ENCODE measurements around the gene CNOT3. TPM values are rescaled to one million over a fixed set of nuclear protein-coding genes. Genes with fewer than 3 reads are reported as not detected.

The CNOT3 gene
- total and polyA plus RNA-seq, 2 experiments from 2014 or later, result 12.0 to 50.1 TPM

GRCh38 chr19:54108496-54108895 lies 29.1 kb upstream of the CNOT3 start:
- Histone ChIP-seq H2AFZ (no peak overlapping the region), H3K27me3 (no peaks in the 10 kb centered on the region), H3K79me2 (peaks cover 19% of the 10 kb centered on the region), H3K36me3 (replicated peaks; ENCODE audit: insufficient read depth, low read depth) (no peaks in the 10 kb centered on the region), H3K9me2 (replicated peaks; ENCODE audit: insufficient read depth) (no peaks in the 10 kb centered on the region), H4K20me1 (ENCODE audit: insufficient read depth, poor library complexity, severe bottlenecking) (no peaks in the 10 kb centered on the region), H3K4me1 (ENCODE audit: insufficient read depth) (peaks cover 3% of the 10 kb centered on the region), H3K9me3 (ENCODE audit: low read depth) (no peaks in the 10 kb centered on the region), H3K4me2 (no peak overlapping the region), H3K27ac (no peak overlapping the region), H3K4me3 (no peak overlapping the region)
- 88% methylated on average over 7 of the region's 7 CpGs for WGBS (ENCODE audit: low lambda C conversion rate, missing lambda C conversion rate)
- TF ChIP-seq EZH2phosphoT487 (IDR thresholded peaks at IDR 0.05; ENCODE audit: low read depth, severe bottlenecking, unreplicated experiment) (no peak), EZH2 (IDR thresholded peaks at IDR 0.05; ENCODE audit: borderline replicate concordance) (no peak), CTCF (IDR thresholded peaks at IDR 0.05; ENCODE audit: poor library complexity) (no peak)
- DNase-seq (ENCODE audit: low spot score), result no peak

GRCh38 chr19:54109651-54110050 lies 27.9 kb upstream of the CNOT3 start:
- Histone ChIP-seq H3K27me3 (no peaks in the 10 kb centered on the region), H3K4me1 (ENCODE audit: insufficient read depth) (no peaks in the 10 kb centered on the region), H3K4me2 (no peak overlapping the region), H3K4me3 (no peak overlapping the region), H3K9me3 (ENCODE audit: low read depth) (no peaks in the 10 kb centered on the region), H2AFZ (no peak overlapping the region), H3K9me2 (replicated peaks; ENCODE audit: insufficient read depth) (no peaks in the 10 kb centered on the region), H4K20me1 (ENCODE audit: insufficient read depth, poor library complexity, severe bottlenecking) (no peaks in the 10 kb centered on the region), H3K27ac (no peak overlapping the region), H3K36me3 (replicated peaks; ENCODE audit: insufficient read depth, low read depth) (no peaks in the 10 kb centered on the region), H3K79me2 (peaks cover 20% of the 10 kb centered on the region)
- WGBS (ENCODE audit: low lambda C conversion rate, missing lambda C conversion rate), result 77% methylated on average over 6 of the region's 6 CpGs
- TF ChIP-seq EZH2phosphoT487 (IDR thresholded peaks at IDR 0.05; ENCODE audit: low read depth, severe bottlenecking, unreplicated experiment) (no peak), CTCF (IDR thresholded peaks at IDR 0.05; ENCODE audit: poor library complexity) (no peak), EZH2 (IDR thresholded peaks at IDR 0.05; ENCODE audit: borderline replicate concordance) (no peak)
- DNase-seq (ENCODE audit: low spot score), result no peak

GRCh38 chr19:54114340-54115108 lies 23.0 kb upstream of the CNOT3 start:
- Histone ChIP-seq H3K9me3 (ENCODE audit: low read depth) (no peaks in the 10 kb centered on the region), H3K9me2 (replicated peaks; ENCODE audit: insufficient read depth) (no peaks in the 10 kb centered on the region), H3K36me3 (replicated peaks; ENCODE audit: insufficient read depth, low read depth) (no peaks in the 10 kb centered on the region), H3K27me3 (no peaks in the 10 kb centered on the region), H3K79me2 (peaks cover 33% of the 10 kb centered on the region), H2AFZ (peak overlapping the region; percentile 67), H4K20me1 (ENCODE audit: insufficient read depth, poor library complexity, severe bottlenecking) (no peaks in the 10 kb centered on the region), H3K4me2 (peak overlapping the region; percentile 87), H3K4me1 (ENCODE audit: insufficient read depth) (no peaks in the 10 kb centered on the region), H3K4me3 (peak overlapping the region; percentile 78), H3K27ac (no peak overlapping the region)
- 46% methylated on average over 23 of the region's 28 CpGs for WGBS (ENCODE audit: low lambda C conversion rate, missing lambda C conversion rate)
- DNase-seq (ENCODE audit: low spot score), result peak; percentile 45
- TF ChIP-seq EZH2phosphoT487 (IDR thresholded peaks at IDR 0.05; ENCODE audit: low read depth, severe bottlenecking, unreplicated experiment), result no peak
